Type B pancreatic cell (in vitro differentiated cells): ENCODE results near the gene KIFC1. TPM values are rescaled to one million over a fixed set of nuclear protein-coding genes. Genes with fewer than 3 reads are reported as not detected.
"Not testable (repeated sequence)": the region's sequence is repeated elsewhere in the genome, so short reads cannot be mapped to it uniquely, and the experiment has no call there.

Experiments
- DNase-seq: peaks from one replicate; pipeline ENCODE4 v3.0.0; 2021; ENCODE audit warnings: mixed read lengths; ENCODE audit not compliant: unreplicated experiment; ENCODE audit errors: extremely low spot score
- H3K27ac Mint-ChIP-seq: 2 replicates; pipeline ENCODE4 v1.8.0; 2021; ENCODE audit warnings: mild to moderate bottlenecking, mixed read lengths
- H3K27me3 Mint-ChIP-seq: 2 replicates; pipeline ENCODE4 v1.8.0; 2021; ENCODE audit warnings: mixed read lengths
- H3K36me3 Mint-ChIP-seq: 2 replicates; pipeline ENCODE4 v1.8.0; 2021; ENCODE audit warnings: mixed read lengths
- H3K4me1 Mint-ChIP-seq: one replicate; pipeline ENCODE4 v1.8.0; 2021; ENCODE audit warnings: mixed read lengths; ENCODE audit not compliant: unreplicated experiment
- H3K4me3 Mint-ChIP-seq: 2 replicates; pipeline ENCODE4 v1.8.0; 2021; ENCODE audit warnings: mild to moderate bottlenecking, mixed read lengths
- H3K9me3 Mint-ChIP-seq: 2 replicates; pipeline ENCODE4 v1.8.0; 2021; ENCODE audit warnings: mixed read lengths
- CTCF ChIP-seq: fragments of 200-600 bp; sonication (generic); conservative IDR thresholded peaks from 2 replicates; pipeline ENCODE4 v1.5.0; 2021; ENCODE audit warnings: antibody characterized with exemption, mild to moderate bottlenecking
- total RNA-seq: library from RNA; stranded (reverse); gene quantifications from 2 replicates; pipeline ENCODE4 v1.2.1, GENCODE V29; 2021; ENCODE audit warnings: low replicate concordance

KIFC1 gene
- total RNA-seq, 1 donor from 2014 or later, result 67.7 TPM

- H3K27ac Mint-ChIP-seq, result peak overlapping the region; percentile 97
These were observed 435 bp downstream of the KIFC1 start for GRCh38 chr6:33391922-33392594.

GRCh38 chr6:33392595-33392948 lies 949 bp downstream of the KIFC1 start:
- Mint-ChIP-seq H3K27ac (peak overlapping the region; percentile 97), H3K36me3 (peaks cover 13% of the 10 kb centered on the region), H3K4me1 (peaks cover 34% of the 10 kb centered on the region), H3K9me3 (no peaks in the 10 kb centered on the region), H3K27me3 (no peaks in the 10 kb centered on the region), H3K4me3 (peak overlapping the region; percentile 91)
- no peak for TF ChIP-seq CTCF
- no peak for DNase-seq

More at GRCh38 chr6:33391922-33392594, 435 bp downstream of the KIFC1 start:
- Mint-ChIP-seq H3K4me1 (peaks cover 34% of the 10 kb centered on the region), H3K9me3 (no peaks in the 10 kb centered on the region), H3K4me3 (peak overlapping the region; percentile 91), H3K27me3 (no peaks in the 10 kb centered on the region), H3K36me3 (peaks cover 10% of the 10 kb centered on the region)
- no peak for DNase-seq
- no peak for TF ChIP-seq CTCF

- TF ChIP-seq CTCF, result no peak
- Mint-ChIP-seq H3K27me3 (no peaks in the 10 kb centered on the region), H3K9me3 (no peaks in the 10 kb centered on the region), H3K4me1 (peaks cover 34% of the 10 kb centered on the region), H3K36me3 (peaks cover 17% of the 10 kb centered on the region), H3K4me3 (peak overlapping the region; percentile 91), H3K27ac (peak overlapping the region; percentile 97)
- DNase-seq, result no peak
These were observed 1.4 kb downstream of the KIFC1 start for GRCh38 chr6:33392979-33393378.

- Mint-ChIP-seq H3K4me3 (no peak overlapping the region), H3K9me3 (no peaks in the 10 kb centered on the region), H3K36me3 (peaks cover 19% of the 10 kb centered on the region), H3K27me3 (no peaks in the 10 kb centered on the region), H3K4me1 (peaks cover 21% of the 10 kb centered on the region), H3K27ac (no peak overlapping the region)
- DNase-seq, result no peak
- no peak for TF ChIP-seq CTCF
These were observed 5.9 kb downstream of the KIFC1 start for GRCh38 chr6:33397541-33397940.

GRCh38 chr6:33398601-33399000 lies 7.0 kb downstream of the KIFC1 start:
- H3K36me3 Mint-ChIP-seq, result peaks cover 16% of the 10 kb centered on the region

GRCh38 chr6:33399881-33400280 lies 8.3 kb downstream of the KIFC1 start:
- not testable (repeated sequence) for H3K27me3 Mint-ChIP-seq, H3K4me3 Mint-ChIP-seq

More at GRCh38 chr6:33398601-33399000, 7.0 kb downstream of the KIFC1 start:
- H3K4me3 Mint-ChIP-seq, H3K9me3 Mint-ChIP-seq, H3K27ac Mint-ChIP-seq, DNase-seq, H3K27me3 Mint-ChIP-seq: not testable (repeated sequence)
- H3K4me1 Mint-ChIP-seq, result peaks cover 14% of the 10 kb centered on the region

More at GRCh38 chr6:33399881-33400280, 8.3 kb downstream of the KIFC1 start:
- DNase-seq, H3K4me1 Mint-ChIP-seq, H3K27ac Mint-ChIP-seq, H3K9me3 Mint-ChIP-seq: not testable (repeated sequence)
- H3K36me3 Mint-ChIP-seq, result peaks cover 22% of the 10 kb centered on the region
